ENCODE measurements around the gene GUCY1A2.

The GUCY1A2 gene

GRCh38 chr11:106733635-106734034 lies 284.6 kb downstream of the GUCY1A2 start:
- ATAC-seq (replicated peaks; ENCODE audit: extremely low read depth, poor library complexity, severe bottlenecking) (no peak), DNase-seq (ENCODE audit: low spot score in 2 of 2) (no peak)
- H3K27ac Mint-ChIP-seq (ENCODE audit: low read depth), result no peak overlapping the region
- no peak overlapping the region for H3K4me3 Mint-ChIP-seq
- H3K9me3 Mint-ChIP-seq, result peaks cover 11% of the 10 kb centered on the region
- H3K4me1 Mint-ChIP-seq, result no peaks in the 10 kb centered on the region
- no peaks in the 10 kb centered on the region for H3K36me3 Mint-ChIP-seq (ENCODE audit: insufficient read depth)
- no peaks in the 10 kb centered on the region for H3K27me3 Mint-ChIP-seq

- DNase-seq (ENCODE audit: low spot score in 2 of 2) (no peak), ATAC-seq (replicated peaks; ENCODE audit: extremely low read depth, poor library complexity, severe bottlenecking) (no peak)
- H3K9me3 Mint-ChIP-seq, result peaks cover 12% of the 10 kb centered on the region
- no peaks in the 10 kb centered on the region for H3K27me3 Mint-ChIP-seq
- H3K4me1 Mint-ChIP-seq, result no peaks in the 10 kb centered on the region
- no peaks in the 10 kb centered on the region for H3K36me3 Mint-ChIP-seq (ENCODE audit: insufficient read depth)
- H3K27ac Mint-ChIP-seq (ENCODE audit: low read depth), result no peak overlapping the region
- no peak overlapping the region for H3K4me3 Mint-ChIP-seq
Measured at GRCh38 chr11:106728859-106729258, 289.4 kb downstream of the GUCY1A2 start.

- H3K27ac Mint-ChIP-seq (ENCODE audit: low read depth), result no peak overlapping the region
- DNase-seq (ENCODE audit: low spot score in 2 of 2) (no peak), ATAC-seq (replicated peaks; ENCODE audit: extremely low read depth, poor library complexity, severe bottlenecking) (no peak)
- no peaks in the 10 kb centered on the region for H3K4me1 Mint-ChIP-seq
- H3K36me3 Mint-ChIP-seq (ENCODE audit: insufficient read depth), result no peaks in the 10 kb centered on the region
- H3K4me3 Mint-ChIP-seq, result no peak overlapping the region
- no peaks in the 10 kb centered on the region for H3K27me3 Mint-ChIP-seq
- peaks cover 12% of the 10 kb centered on the region for H3K9me3 Mint-ChIP-seq
Measured at GRCh38 chr11:106728379-106728778, 289.9 kb downstream of the GUCY1A2 start.

GRCh38 chr11:106727256-106727655 lies 291.0 kb downstream of the GUCY1A2 start:
- DNase-seq (ENCODE audit: low spot score in 2 of 2), result no peak
- no peak for ATAC-seq (replicated peaks; ENCODE audit: extremely low read depth, poor library complexity, severe bottlenecking)
- no peaks in the 10 kb centered on the region for H3K36me3 Mint-ChIP-seq (ENCODE audit: insufficient read depth)
- no peak overlapping the region for H3K27ac Mint-ChIP-seq (ENCODE audit: low read depth)
- no peak overlapping the region for H3K4me3 Mint-ChIP-seq
- no peaks in the 10 kb centered on the region for H3K4me1 Mint-ChIP-seq
- H3K9me3 Mint-ChIP-seq, result peaks cover 12% of the 10 kb centered on the region
- no peaks in the 10 kb centered on the region for H3K27me3 Mint-ChIP-seq

GRCh38 chr11:106724293-106724892 lies 293.9 kb downstream of the GUCY1A2 start:
- Mint-ChIP-seq H3K27me3 (no peaks in the 10 kb centered on the region), H3K36me3 (ENCODE audit: insufficient read depth) (no peaks in the 10 kb centered on the region), H3K27ac (ENCODE audit: low read depth) (no peak overlapping the region), H3K9me3 (peaks cover 6% of the 10 kb centered on the region), H3K4me3 (no peak overlapping the region), H3K4me1 (no peaks in the 10 kb centered on the region)
- DNase-seq (ENCODE audit: low spot score in 2 of 2), result no peak
- no peak for ATAC-seq (replicated peaks; ENCODE audit: extremely low read depth, poor library complexity, severe bottlenecking)

- Mint-ChIP-seq H3K27ac (ENCODE audit: low read depth) (no peak overlapping the region), H3K9me3 (peaks cover 6% of the 10 kb centered on the region), H3K4me1 (no peaks in the 10 kb centered on the region), H3K4me3 (no peak overlapping the region), H3K36me3 (ENCODE audit: insufficient read depth) (no peaks in the 10 kb centered on the region), H3K27me3 (no peaks in the 10 kb centered on the region)
- DNase-seq (ENCODE audit: low spot score in 2 of 2) (no peak), ATAC-seq (replicated peaks; ENCODE audit: extremely low read depth, poor library complexity, severe bottlenecking) (no peak)
Measured at GRCh38 chr11:106723071-106723470, 295.2 kb downstream of the GUCY1A2 start.

GRCh38 chr11:106717222-106717621 lies 301.1 kb downstream of the GUCY1A2 start:
- Mint-ChIP-seq H3K4me3 (no peak overlapping the region), H3K36me3 (ENCODE audit: insufficient read depth) (no peaks in the 10 kb centered on the region), H3K9me3 (peaks cover 10% of the 10 kb centered on the region), H3K27me3 (no peaks in the 10 kb centered on the region), H3K27ac (ENCODE audit: low read depth) (no peak overlapping the region), H3K4me1 (no peaks in the 10 kb centered on the region)
- DNase-seq (ENCODE audit: low spot score in 2 of 2) (no peak), ATAC-seq (replicated peaks; ENCODE audit: extremely low read depth, poor library complexity, severe bottlenecking) (no peak)

GRCh38 chr11:106714199-106714598 lies 304.1 kb downstream of the GUCY1A2 start:
- Mint-ChIP-seq H3K9me3 (peaks cover 15% of the 10 kb centered on the region), H3K27ac (ENCODE audit: low read depth) (no peak overlapping the region), H3K27me3 (no peaks in the 10 kb centered on the region), H3K4me3 (no peak overlapping the region), H3K36me3 (ENCODE audit: insufficient read depth) (no peaks in the 10 kb centered on the region), H3K4me1 (no peaks in the 10 kb centered on the region)
- ATAC-seq (replicated peaks; ENCODE audit: extremely low read depth, poor library complexity, severe bottlenecking) (no peak), DNase-seq (ENCODE audit: low spot score in 2 of 2) (no peak)

- Mint-ChIP-seq H3K9me3 (peaks cover 9% of the 10 kb centered on the region), H3K27me3 (no peaks in the 10 kb centered on the region), H3K4me1 (no peaks in the 10 kb centered on the region), H3K27ac (ENCODE audit: low read depth) (no peak overlapping the region), H3K4me3 (no peak overlapping the region), H3K36me3 (ENCODE audit: insufficient read depth) (peaks cover 2% of the 10 kb centered on the region)
- ATAC-seq (replicated peaks; ENCODE audit: extremely low read depth, poor library complexity, severe bottlenecking), result no peak
- no peak for DNase-seq (ENCODE audit: low spot score in 2 of 2)
Measured at GRCh38 chr11:106708348-106708747, 309.9 kb downstream of the GUCY1A2 start.

GRCh38 chr11:106706355-106706754 lies 311.9 kb downstream of the GUCY1A2 start:
- DNase-seq (ENCODE audit: low spot score in 2 of 2) (no peak), ATAC-seq (replicated peaks; ENCODE audit: extremely low read depth, poor library complexity, severe bottlenecking) (no peak)
- H3K27ac Mint-ChIP-seq (ENCODE audit: low read depth), result no peak overlapping the region
- no peak overlapping the region for H3K4me3 Mint-ChIP-seq
- peaks cover 2% of the 10 kb centered on the region for H3K36me3 Mint-ChIP-seq (ENCODE audit: insufficient read depth)
- H3K4me1 Mint-ChIP-seq, result no peaks in the 10 kb centered on the region
- peaks cover 2% of the 10 kb centered on the region for H3K9me3 Mint-ChIP-seq
- H3K27me3 Mint-ChIP-seq, result no peaks in the 10 kb centered on the region

GRCh38 chr11:106702805-106703204 lies 315.5 kb downstream of the GUCY1A2 start:
- Mint-ChIP-seq H3K4me3 (no peak overlapping the region), H3K36me3 (ENCODE audit: insufficient read depth) (peaks cover 2% of the 10 kb centered on the region), H3K27ac (ENCODE audit: low read depth) (no peak overlapping the region), H3K9me3 (no peaks in the 10 kb centered on the region), H3K27me3 (no peaks in the 10 kb centered on the region), H3K4me1 (no peaks in the 10 kb centered on the region)
- no peak for ATAC-seq (replicated peaks; ENCODE audit: extremely low read depth, poor library complexity, severe bottlenecking)
- DNase-seq (ENCODE audit: low spot score in 2 of 2), result no peak

- DNase-seq (ENCODE audit: low spot score in 2 of 2) (no peak), ATAC-seq (replicated peaks; ENCODE audit: extremely low read depth, poor library complexity, severe bottlenecking) (no peak)
- Mint-ChIP-seq H3K4me1 (no peaks in the 10 kb centered on the region), H3K4me3 (no peak overlapping the region), H3K36me3 (ENCODE audit: insufficient read depth) (no peaks in the 10 kb centered on the region), H3K27me3 (no peaks in the 10 kb centered on the region), H3K27ac (ENCODE audit: low read depth) (no peak overlapping the region), H3K9me3 (peaks cover 6% of the 10 kb centered on the region)
Measured at GRCh38 chr11:106697058-106697457, 321.2 kb downstream of the GUCY1A2 start.

GRCh38 chr11:106695506-106695905 lies 322.8 kb downstream of the GUCY1A2 start:
- DNase-seq (ENCODE audit: low spot score in 2 of 2), result no peak

GRCh38 chr11:106694501-106694900 lies 323.8 kb downstream of the GUCY1A2 start:
- peaks cover 12% of the 10 kb centered on the region for H3K9me3 Mint-ChIP-seq
- no peaks in the 10 kb centered on the region for H3K4me1 Mint-ChIP-seq
- no peak overlapping the region for H3K4me3 Mint-ChIP-seq
- ATAC-seq (replicated peaks; ENCODE audit: extremely low read depth, poor library complexity, severe bottlenecking) (no peak), DNase-seq (ENCODE audit: low spot score in 2 of 2) (no peak)
- H3K36me3 Mint-ChIP-seq (ENCODE audit: insufficient read depth), result no peaks in the 10 kb centered on the region
- no peak overlapping the region for H3K27ac Mint-ChIP-seq (ENCODE audit: low read depth)
- no peaks in the 10 kb centered on the region for H3K27me3 Mint-ChIP-seq

More at GRCh38 chr11:106695506-106695905, 322.8 kb downstream of the GUCY1A2 start:
- Mint-ChIP-seq H3K4me1 (no peaks in the 10 kb centered on the region), H3K36me3 (ENCODE audit: insufficient read depth) (no peaks in the 10 kb centered on the region), H3K27ac (ENCODE audit: low read depth) (no peak overlapping the region), H3K27me3 (no peaks in the 10 kb centered on the region), H3K9me3 (peaks cover 6% of the 10 kb centered on the region), H3K4me3 (no peak overlapping the region)
- no peak for ATAC-seq (replicated peaks; ENCODE audit: extremely low read depth, poor library complexity, severe bottlenecking)

Measured in central memory CD8-positive, alpha-beta T cell (primary cell).